Activated CD8-positive, alpha-beta memory T cell treated with anti-CD3 and anti-CD28 coated beads for 4 hours (primary cell): ENCODE results near the gene UBE2V1.
"Not testable (repeated sequence)": the region's sequence is repeated elsewhere in the genome, so short reads cannot be mapped to it uniquely, and the experiment has no call there.

Experiments used
- DNase-seq, 2 donors: peaks; one replicate each; pipeline ENCODE4 v3.0.0-alpha.2; 2020; ENCODE audit warnings: low read depth in 2 of 2

UBE2V1 gene

GRCh38 chr20:50112512-50113419 lies at the start of gene UBE2V1:
TSS of gene UBE2V1 (minus strand) at chr20:50113150. CDS start at chr20:50113128, 22 bp downstream.
- peak; percentile 81 to 83 for DNase-seq

- DNase-seq, result not testable (repeated sequence)
Observed at GRCh38 chr20:50161494-50161893, 48.5 kb upstream of the UBE2V1 start.

GRCh38 chr20:50153500-50154377 lies 40.8 kb upstream of the UBE2V1 start, which contains the start of gene PEDS1:
TSS of gene PEDS1 (minus strand) at chr20:50153723. CDS start at chr20:50153637, 86 bp downstream.
- peak; percentile 57 to 61 for DNase-seq

- DNase-seq, result no peak
Observed at GRCh38 chr20:50153153-50153499, 40.2 kb upstream of the UBE2V1 start.

- DNase-seq, result no peak
Observed at GRCh38 chr20:50152394-50153152, 39.6 kb upstream of the UBE2V1 start.

GRCh38 chr20:50151034-50151743 lies 38.2 kb upstream of the UBE2V1 start:
- DNase-seq, result no peak

GRCh38 chr20:50149481-50150254 lies 36.7 kb upstream of the UBE2V1 start:
- no peak for DNase-seq

GRCh38 chr20:50146732-50147662 lies 34.0 kb upstream of the UBE2V1 start:
- peak; percentile 62 to 76 for DNase-seq

- DNase-seq, result no peak
Observed at GRCh38 chr20:50146214-50146613, 33.3 kb upstream of the UBE2V1 start.

GRCh38 chr20:50145566-50145965 lies 32.6 kb upstream of the UBE2V1 start:
- DNase-seq, result no peak

- no peak for DNase-seq
Observed at GRCh38 chr20:50144362-50144761, 31.4 kb upstream of the UBE2V1 start.

GRCh38 chr20:50142812-50143211 lies 29.9 kb upstream of the UBE2V1 start:
- no peak for DNase-seq

GRCh38 chr20:50141811-50142561 lies 29.0 kb upstream of the UBE2V1 start:
- DNase-seq, result no peak

- no peak for DNase-seq
Observed at GRCh38 chr20:50141018-50141675, 28.2 kb upstream of the UBE2V1 start.

GRCh38 chr20:50140339-50140859 lies 27.4 kb upstream of the UBE2V1 start:
- DNase-seq, result no peak

- DNase-seq, result no peak
Observed at GRCh38 chr20:50138479-50139393, 25.8 kb upstream of the UBE2V1 start.

- no peak for DNase-seq
Observed at GRCh38 chr20:50138120-50138478, 25.1 kb upstream of the UBE2V1 start.
